ENCODE data around the gene ASPN.

The ASPN gene

DNA sequence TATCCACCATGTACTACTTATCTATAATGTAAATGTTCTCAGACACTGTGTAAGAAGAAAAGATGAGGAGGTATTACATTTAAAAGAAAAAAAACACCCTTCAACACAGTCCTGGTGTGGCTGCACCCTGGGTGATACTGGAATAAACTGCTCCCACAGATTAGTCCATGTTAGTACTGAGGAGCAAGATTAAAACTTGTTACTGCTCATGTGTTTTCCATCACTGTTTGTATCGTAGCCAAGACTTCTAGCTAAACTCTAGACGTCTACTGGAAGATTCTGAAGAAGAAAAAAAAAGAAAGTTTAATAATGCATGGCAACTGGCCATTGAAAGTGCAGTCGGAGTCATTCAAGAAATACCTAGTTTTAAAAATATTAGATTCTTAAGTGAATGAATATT is at the start of gene ASPN:
ASPN (minus strand) TSS at position 178 of the 400 bp plus-strand sequence.
- DNase-seq: no peak

DNA sequence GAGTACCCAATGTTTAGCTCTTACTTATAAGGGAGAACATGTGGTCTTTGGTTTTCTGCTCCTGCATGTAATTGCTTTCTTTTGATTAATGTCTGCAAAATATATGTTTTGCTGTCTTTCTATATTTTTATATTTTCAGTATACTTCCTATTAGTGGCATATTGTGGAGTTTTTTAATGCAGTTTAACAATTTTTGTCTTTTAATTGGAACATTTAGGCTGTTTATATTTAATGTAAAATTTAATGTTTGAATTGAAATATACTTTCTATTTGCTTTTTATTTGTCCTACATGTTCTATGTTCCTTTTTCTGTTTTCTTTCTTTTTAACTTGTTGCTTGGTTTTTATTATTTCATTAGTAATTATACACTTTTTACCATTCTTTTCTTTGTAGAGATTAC is 48.6 kb upstream of the ASPN start:
- DNase-seq: no peak

DNA sequence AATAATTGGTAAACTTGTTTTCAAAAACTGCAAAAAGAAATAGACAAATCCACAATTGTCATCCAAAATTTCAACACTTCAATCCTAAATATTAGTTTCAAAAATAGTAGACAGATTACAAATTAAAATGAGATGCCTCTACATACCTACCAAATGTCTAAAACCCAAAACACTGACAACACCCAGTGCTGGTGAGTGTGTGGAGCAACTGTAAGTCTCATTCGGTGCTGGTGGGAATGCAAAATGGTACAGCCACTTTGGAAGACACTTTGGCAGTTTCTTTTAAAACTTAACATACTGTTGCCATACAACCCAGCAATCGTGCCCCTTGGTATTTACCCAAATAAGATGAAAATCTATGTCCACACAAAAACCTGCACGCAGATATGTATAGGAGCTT is 46.8 kb upstream of the ASPN start:
- DNase-seq: no peak

DNA sequence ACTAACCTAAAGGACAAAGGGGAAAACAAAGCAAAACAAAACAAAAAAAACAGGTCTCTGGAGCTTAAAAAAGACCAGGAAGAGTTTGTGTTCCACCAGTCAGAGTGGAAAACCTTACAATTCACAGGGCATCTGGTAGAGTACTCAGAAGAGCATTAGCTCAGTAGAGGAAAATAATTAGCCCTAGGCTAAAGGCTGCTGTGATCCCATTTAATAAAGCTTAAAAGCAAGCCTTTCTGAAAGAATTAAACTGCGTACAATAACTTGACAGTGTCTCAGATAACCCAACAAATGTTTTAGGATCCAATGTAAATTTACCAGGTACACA is 46.2 kb upstream of the ASPN start:
- no peak for DNase-seq

DNA sequence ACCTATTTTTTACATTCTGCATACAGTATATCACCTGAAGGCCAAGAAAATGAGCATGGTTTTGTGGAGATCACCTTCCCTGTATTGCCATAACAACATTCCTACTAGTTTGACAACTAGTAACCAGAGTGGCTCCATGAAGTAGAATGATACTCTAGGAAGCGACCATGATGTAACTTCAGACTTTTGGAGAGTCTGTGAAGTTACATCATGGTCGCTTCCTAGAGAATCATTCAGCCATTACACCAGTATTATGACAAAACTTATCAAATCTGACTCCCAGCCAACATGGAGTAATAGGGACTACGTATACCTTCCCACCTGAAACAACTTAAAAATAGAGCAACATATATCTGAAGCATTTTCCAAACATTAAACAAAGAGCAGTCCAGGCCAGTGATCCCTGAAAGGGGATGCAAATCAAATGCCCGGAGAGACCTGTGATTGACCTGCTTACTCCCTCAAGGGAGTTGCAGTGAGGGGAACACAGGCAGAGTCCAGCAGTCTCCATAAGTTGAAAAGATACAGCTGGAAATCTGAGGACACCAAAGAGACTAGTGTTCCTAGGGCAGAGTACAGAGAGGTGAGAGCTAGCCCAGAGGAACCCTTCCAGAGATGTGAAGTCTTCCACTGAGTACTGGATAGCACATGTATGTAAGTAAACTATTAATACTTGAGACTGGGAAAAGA is 45.7 kb upstream of the ASPN start:
- DNase-seq: no peak

DNA sequence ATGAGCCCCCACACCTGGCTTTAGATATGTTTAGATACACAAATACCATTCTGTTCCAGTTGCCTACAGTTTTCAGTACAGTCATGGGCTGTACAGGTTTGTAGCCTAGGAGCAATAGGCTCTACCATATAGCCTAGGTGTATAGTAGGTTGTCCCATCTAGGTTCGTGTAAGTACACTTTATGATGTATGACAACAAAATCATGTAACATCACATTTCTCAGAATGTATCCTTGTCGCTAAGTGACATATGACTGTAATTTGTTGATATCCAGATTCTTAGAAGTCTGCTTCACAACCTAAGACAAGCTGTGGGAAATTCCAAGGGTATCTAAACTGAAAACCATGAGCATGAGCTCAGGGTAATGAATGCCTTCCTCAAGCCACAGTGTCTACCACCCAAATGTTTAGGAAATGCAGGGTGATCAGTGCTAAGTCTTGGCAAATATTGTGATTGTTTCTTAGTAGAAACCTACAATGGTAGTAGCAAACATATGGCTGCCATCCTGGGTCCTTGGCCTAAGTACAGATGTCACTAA is 45.1 kb upstream of the ASPN start:
- no peak for DNase-seq

DNA sequence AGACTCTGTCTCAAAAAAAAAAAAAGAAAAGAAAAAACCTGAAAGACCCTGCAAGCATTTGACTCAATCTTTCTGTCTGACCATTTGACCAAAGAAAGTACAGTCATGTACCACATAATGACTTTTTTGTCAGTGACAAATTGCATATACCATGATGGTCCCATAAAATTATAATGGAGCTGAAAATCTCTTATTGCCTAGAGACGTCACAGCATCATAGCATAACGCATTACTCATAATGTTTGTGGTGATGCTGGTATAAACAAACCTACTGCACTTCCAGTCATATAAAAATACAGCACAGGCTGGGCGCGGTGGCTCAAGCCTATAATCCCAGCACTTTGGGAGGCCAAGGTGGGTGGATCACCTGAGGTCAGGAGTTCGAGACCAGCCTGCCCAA is 43.0 kb upstream of the ASPN start:
- DNase-seq: no peak

DNA sequence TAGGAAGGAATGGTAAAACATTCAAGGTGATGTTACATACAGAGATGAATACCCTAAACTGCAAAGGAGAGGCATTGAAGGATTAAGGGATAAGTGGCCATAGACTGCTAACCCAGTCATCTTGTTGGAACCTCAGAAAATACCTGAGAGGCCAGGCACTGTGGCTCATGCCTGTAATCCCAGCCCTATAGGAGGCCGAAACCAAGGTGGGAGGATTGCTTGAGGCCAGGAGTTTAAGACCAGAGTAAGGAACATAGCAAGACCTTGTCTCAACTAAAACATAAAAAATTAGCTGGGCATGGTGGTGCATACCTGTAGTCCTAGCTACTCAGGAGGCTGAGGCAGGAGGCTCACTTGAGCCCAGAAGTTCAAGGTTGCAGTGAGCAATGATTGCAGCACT is 42.6 kb upstream of the ASPN start:
- no peak for DNase-seq

DNA sequence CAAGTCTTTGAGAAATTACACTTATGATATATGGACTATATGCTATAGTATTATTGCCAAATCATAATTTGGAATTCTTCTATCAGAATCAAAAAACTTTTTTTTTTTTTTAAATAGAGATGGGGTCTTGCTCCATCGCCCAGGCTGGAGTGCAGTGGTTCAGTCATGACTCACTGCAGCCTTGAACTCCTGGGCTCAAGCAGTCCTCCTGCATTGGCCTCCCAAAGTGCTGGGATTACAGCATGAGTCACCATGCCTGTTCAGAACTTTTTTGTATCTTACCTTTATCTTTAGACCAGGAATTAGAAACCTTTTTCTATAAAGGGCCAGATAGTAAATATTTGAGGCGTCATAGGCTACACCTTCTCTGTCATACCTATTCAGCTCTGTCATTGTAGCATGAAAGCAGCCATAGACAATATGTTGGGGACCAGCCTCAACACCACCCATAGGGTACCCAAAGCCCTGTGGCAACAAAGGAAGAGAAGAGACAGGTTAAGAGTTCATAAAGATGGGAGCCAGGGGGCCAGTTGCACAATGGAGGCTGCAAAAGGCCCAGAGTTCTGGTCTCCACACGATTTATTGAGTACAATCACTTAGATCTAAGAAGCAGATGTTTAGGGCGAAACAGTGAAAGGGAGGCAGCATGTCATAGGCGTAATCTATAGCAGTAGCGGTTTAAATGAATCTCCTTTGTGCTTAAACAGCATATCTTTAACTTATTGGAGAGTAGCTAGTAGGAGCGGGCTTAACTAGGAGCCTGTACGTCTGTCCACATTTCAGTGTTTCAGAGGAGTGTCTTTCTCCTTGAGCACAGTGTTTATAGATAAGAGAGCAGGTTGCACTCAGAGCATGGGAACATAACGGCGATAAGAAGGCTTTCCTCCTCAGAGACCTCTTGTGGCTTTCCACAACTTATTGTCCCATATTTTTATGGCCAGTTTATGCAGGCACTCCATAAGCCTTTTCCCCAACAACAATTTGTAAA is 41.0 kb upstream of the ASPN start:
- no peak for DNase-seq

DNA sequence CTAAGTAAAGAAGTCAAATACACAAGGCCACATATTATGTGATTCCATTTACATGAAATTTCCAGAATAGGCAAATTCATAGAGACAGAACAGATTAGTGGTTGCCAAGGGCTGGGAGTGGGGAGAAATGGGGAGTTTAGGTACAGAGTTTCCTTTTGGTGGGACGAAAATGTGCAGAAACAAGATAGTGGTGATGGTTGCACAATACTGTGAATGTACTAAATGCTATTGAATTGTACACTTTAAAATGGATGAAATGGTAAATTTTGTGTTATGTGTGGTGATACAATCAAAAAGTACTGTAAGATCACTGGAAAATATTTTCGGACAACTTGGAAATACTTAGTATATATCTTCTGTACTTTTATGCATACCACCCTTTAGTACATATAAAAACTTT is 38.5 kb upstream of the ASPN start:
- DNase-seq: no peak

DNA sequence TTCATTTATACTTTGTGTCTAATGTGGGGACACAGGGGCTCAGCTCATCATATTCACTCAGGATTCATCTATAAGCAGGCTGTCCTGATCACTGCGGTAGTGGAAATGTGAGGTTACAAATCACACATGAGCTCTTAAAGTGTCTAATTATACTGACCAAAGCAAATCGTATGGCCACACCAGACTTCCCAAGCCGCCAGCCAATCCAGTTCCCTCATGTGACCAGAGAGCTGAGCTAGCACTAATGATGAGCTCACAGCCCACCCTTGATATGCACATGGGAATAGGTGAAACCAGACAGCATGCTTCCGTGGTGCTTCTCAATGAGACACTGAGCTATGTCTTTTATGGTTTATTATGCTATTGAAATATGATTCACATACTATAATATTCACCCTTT is 35.9 kb upstream of the ASPN start:
- no peak for DNase-seq

DNA sequence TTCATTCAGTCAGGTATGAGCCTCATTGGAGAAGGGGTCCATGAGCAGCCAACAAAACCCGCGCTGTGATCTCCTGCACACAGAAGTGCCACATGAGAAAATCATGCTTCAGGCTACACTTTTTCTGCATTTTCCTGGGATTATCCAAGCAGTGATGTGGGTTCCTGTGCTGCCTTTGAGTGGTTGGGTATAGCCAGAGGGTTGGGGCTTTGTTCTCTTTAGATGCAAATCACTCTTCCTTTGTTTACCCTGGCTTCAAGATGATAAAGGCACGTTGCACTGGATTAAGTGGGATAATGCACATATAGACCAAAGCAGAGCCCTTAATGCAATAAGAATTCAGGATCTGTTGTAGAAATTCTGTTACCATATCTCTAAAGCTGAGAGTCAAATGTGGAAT is 34.7 kb upstream of the ASPN start:
- DNase-seq: no peak

DNA sequence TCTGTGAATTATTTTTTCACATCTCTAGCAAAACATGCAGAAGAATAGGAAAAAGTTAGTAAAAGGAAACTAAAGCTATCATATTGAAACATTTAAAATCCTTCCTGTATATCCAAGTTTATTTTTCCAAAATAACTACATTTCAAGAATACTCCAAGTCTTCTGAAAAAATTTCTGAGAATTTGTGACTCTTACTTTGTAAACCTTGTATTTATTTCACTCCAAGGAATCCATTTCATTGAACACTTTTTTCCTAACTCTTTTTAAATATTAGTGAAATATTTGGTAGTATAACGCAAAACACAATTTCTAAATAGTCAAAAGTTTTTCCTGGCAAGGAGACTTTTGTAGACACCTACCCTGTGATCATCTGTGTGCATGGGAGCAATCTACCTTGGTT is 34.2 kb upstream of the ASPN start:
- DNase-seq: no peak

DNA sequence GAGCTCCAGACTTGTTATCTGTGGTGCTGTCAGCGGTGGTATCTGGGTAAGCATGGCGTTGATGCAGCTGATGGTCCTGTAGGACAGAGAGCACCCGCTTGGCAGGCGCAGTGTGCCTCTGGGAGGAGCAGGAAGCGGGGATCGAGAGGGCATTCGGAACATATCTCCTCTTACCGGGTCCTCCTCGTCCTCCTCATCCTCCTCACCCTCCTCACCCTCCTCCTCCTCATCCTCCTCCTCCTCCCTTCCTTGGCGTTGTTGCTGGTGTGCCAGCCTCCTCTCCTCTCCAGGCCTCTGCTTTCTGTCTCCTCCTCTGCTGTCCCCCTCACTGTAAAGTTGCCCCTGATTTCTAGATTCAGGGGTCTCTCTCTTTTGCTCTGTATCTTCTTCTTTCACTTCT is 32.3 kb upstream of the ASPN start:
- no peak for DNase-seq

DNA sequence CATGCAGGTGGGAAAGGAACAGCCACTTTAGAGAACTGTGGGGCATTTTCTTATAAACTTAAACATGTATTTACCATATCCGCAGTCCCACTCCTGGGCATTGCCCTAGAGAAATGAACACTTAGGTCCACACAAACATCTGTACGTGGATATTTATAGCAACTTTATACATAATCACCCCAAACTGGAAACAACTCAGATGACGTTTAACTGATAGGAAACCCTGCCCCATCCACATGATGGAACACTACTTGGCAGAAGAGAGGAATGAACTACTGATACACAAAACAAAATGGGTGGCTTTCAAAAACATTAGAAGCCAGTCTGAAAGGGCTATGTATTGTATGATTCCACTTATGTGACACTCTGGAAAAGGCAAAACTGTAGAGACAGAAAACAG is 31.0 kb upstream of the ASPN start:
- no peak for DNase-seq

DNA sequence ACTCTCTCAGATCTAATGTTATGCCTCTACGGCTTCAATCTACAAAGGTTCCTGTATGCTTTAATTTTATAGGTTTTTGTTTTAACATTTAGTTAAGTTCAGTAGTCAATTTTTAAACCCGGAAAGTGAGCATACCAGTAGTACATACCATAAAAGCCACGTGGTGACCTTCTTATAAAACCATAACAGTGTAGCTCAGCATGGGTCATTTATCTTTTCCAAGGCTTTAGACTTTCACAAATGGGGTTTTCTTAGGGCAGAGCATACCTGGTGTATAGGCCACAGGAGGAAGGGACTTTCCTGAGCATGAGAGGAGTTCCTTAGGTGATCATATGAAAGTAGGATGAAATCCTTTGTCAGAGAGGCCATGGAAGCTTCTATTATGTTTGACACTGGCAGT is 30.3 kb upstream of the ASPN start:
- no peak for DNase-seq

DNA sequence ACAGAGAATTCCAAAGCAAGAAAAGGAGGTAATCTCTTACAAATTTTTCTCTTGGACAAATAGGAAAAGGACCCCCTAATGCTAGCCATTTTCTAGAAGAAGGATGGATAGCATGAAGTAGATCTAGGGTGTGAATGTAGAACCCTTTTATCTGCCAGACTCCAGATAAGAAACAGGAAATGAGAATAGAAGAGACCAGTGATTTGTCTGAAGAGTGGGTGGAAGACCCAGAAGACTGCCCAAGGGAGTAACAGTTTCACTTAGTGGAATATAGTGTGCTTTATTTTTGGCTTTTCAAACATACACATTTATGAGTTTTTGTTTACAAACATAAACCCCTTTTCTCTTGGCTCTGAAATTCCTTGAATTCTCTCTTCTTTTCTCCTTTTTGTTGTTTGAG is 28.4 kb upstream of the ASPN start:
- no peak for DNase-seq

DNA sequence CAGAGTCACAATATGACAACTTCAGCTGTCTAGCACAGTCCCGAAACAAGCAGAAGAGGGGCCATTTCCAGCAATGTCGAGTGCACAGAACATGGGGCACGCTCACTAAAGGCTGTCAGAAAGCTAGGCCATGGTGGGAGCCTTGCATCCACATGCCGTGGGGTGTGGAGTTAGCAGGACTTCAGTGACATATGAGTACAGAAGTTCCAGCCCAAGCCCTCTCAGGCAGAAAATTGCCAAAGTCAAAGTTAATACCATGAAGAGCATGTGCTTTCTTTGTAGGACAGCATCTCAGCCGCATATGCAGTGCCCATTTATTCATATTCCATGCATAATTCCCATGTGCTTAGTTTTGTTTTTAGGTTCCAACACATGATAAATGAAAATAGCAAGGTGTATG is 26.7 kb upstream of the ASPN start:
- no peak for DNase-seq

DNA sequence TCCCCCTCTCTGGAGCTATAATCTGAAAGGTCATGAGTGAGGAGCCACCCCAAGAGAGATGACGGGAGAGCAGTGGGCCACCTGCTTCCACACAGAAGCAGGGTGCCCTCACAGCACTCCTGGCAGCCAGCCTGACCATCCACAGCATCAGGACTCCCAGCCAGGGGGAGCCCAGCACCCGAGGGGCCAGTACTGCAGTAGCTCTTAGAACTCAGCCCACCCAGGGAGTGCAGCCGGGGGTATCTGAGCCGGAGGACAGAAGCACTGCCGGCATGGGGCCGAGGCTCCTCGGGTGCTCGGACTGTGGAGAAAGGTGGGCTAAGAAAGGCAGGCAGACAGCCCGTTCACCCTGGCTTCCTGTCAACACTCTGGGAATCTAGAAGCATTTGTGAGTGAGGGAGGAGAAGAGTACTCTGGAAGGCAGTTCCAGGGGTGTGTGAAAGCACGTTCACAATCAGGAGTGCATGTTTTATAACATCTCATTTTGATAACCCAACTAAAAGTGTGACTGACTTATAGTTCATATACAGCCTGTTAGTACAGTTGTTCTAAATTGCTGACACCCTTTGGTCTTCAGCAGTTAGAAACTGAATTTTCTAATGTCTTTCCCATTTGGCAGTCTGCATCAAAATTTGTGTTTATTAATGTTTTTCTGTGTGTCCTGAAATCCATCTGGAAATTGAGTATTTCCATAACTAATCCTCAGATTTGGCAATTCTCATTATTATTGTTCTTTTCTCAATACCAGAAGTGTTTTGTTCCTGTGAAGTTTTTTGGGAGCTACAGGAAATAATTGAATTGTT is 25.9 kb upstream of the ASPN start:
- no peak for DNase-seq

DNA sequence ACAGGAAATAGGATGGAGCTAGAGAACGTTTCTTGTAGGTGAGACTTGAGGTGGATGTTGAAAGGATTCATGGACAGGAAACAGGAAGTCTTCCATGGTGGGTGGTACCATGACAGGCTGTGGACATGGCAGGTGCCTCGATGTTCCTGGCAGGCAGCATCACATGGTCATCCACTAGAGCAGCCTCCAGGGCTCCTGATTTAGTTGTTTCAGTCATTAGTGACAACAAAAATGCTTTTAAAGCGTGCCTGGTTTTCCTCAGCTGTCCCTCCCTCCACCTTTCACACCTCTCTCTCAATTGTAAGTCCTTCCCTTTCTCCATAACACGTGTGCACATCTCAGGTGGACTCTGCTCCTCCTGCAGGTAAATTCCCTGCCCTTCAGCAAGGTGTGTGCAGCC is 25.2 kb upstream of the ASPN start:
- no peak for DNase-seq

DNA sequence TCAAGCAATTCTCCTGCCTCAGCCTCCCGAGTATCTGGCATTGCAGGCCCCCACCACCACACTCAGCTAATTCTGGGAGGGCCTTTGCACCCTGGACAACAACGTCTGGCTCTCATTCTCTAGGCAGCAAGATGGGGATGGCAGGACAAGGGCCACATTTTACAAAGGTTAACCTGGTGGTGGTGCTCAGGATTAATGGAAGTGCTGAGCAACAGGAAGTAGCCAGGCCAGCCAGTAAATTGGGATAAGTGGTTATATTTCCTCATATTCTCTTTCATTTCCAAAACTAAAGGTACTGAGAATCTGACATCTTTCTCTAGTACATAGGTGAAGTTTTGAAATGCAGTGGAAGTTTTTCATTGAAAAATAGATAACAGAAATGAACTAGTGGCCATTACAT is 24.7 kb upstream of the ASPN start:
- DNase-seq: no peak

DNA sequence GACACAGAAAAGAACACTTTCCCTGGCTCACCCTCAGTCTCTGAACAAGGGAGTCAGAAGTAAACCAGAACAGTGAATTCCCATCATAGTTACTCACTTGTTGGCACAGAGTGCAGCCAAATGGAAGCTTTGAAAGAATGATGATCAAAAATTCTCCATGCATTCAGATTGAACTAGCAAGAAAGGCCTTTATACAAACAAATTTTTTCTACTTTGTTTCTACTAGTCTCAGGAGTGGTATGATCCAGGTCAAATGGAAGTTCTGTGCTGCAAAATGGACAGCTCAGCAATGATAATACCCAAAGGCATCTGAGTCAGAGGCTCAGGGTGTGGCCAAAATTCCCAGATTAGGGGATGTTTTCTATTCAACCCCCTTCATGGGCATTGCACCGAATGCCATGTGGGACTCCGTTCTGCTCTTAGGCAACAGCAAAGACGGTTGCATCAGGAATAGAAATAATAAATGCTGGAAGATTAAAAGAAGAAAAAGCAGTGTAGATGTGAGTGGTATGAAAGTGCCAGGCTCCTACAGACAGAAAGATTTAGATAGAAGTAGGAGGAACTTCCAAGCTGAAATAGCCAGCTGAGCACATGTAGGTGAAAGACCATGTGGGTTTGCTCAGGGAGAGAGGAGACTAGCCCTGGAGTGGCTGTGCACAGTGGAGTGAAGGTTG is 24.0 kb upstream of the ASPN start:
- no peak for DNase-seq

DNA sequence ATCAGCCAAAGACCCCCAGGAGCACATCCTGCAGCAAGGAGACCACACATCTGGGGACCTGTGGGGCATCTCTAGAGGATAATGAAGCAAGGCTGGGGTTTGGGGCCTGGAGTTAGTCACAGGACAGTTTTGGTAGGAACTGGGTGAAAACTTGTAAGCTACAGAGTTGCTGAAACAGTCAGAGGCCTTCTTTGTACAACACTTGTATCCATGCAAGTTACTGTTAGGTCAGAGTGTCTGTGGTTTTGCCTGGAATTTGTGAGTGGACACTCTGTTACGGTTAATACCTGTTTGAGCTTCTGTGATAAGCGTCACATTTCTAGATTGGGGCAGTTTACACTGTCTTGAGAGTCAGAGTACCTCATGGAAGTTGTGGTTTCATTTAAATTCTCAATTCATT is 22.6 kb upstream of the ASPN start:
- DNase-seq: no peak

Data from NK-92 treated with Interleukin-12 subunit alpha and Interleukin-12 subunit beta, amount 100 ng/mL, for 24 hours (cell line).